K562 (cell line): ENCODE results near the gene DTNB. TPM values are rescaled to one million over a fixed set of nuclear protein-coding genes. Genes with fewer than 3 reads are reported as not detected.

Experiments used
- ATAC-seq: fragments of 200-7000 bp; cut with Tn5 transposase; 3 replicates; pipeline ENCODE4 v1.9.1; 2020; ENCODE audit warnings: moderate library complexity
- BruUV-seq: library from RNA; stranded (reverse); fragments of 400-500 nt; replicated peaks from 2 replicates; lab custom pipeline; 2021; lab: Mats Ljungman, UMichigan
- CTCF ChIA-PET: fragments of 300-600 bp; formaldehyde crosslinking; extraction: SDS; loops from one replicate; lab custom pipeline; 2021; ENCODE audit warnings: low intra/inter-chr PET ratio; lab: Yijun Ruan, JAX
- POLR2A ChIA-PET: fragments of 300-600, 350-650 bp; sonication (Branson Sonifier 250); formaldehyde crosslinking; extraction: SDS; loops from one replicate; lab custom pipeline; 2021; ENCODE audit warnings: antibody characterized with exemption, inconsistent platforms; lab: Yijun Ruan, JAX
- DNase-seq, 4 experiments: peaks; one replicate each; pipeline versions ENCODE4 v3.0.0 to v3.0.0-alpha.2; 2011 to 2018; ENCODE audit warnings: low spot score in 3 of 4, mixed read lengths in 3 of 4; ENCODE audit errors: extremely low read depth in 1 of 4
- FAIRE-seq: peaks from 2 replicates; lab custom pipeline; 2011; peaks lifted over from hg19 to GRCh38; lab: Jason Lieb, UNC
- H2AFZ ChIP-seq: 2 replicates; pipeline ENCODE4 v1.6.0; 2011; ENCODE audit warnings: low read depth, low read length, control low read depth, inconsistent platforms
- H3K27ac ChIP-seq: fragments of 200-600 bp; 3 replicates; pipeline ENCODE4 v1.8.0; 2011; ENCODE audit warnings: low read depth, mild to moderate bottlenecking, control low read depth, inconsistent platforms, low read length, moderate library complexity, mixed read lengths; ENCODE audit errors: extremely low read depth
- H3K27me3 ChIP-seq, 2 experiments: fragments of 300-600 bp in 1 of 2; 2 replicates in 1 of 2; 3 replicates in 1 of 2; pipeline versions ENCODE4 v1.6.0 to v1.8.0; 2011; ENCODE audit warnings: inconsistent platforms in 2 of 2, low read length in 2 of 2, mild to moderate bottlenecking in 1 of 2, mixed read lengths in 1 of 2, moderate library complexity in 1 of 2; ENCODE audit not compliant: control insufficient read depth in 2 of 2, insufficient read depth in 2 of 2
- H3K36me3 ChIP-seq: fragments of 300-600 bp; 3 replicates; pipeline ENCODE4 v1.8.0; 2011; ENCODE audit warnings: mild to moderate bottlenecking, low read length, inconsistent platforms; ENCODE audit not compliant: control insufficient read depth, insufficient read depth
- H3K4me1 ChIP-seq, 2 experiments: fragments of 200-600 bp in 1 of 2; replicated peaks in 1 of 2; 2 replicates in 1 of 2; 3 replicates in 1 of 2; pipeline versions ENCODE4 v1.5.1 to v1.8.0; 2011; ENCODE audit warnings: inconsistent platforms in 2 of 2, low read length in 2 of 2, mild to moderate bottlenecking in 1 of 2, mixed read lengths in 1 of 2, moderate library complexity in 1 of 2; ENCODE audit not compliant: control insufficient read depth in 2 of 2, insufficient read depth in 2 of 2
- H3K4me2 ChIP-seq: 2 replicates; pipeline ENCODE4 v1.6.1; 2011; ENCODE audit warnings: low read length, control low read depth, inconsistent platforms, mixed read lengths; ENCODE audit not compliant: insufficient read depth
- H3K4me3 ChIP-seq: fragments of 200-600 bp; sonication (generic), shearing (Covaris generic); 2 replicates; pipeline ENCODE4 v1.5.1; 2016; ENCODE audit warnings: control low read depth, inconsistent platforms
- H3K79me2 ChIP-seq: fragments of 200-600 bp; 3 replicates; pipeline ENCODE4 v1.8.0; 2011; ENCODE audit warnings: low read length, inconsistent platforms; ENCODE audit not compliant: control insufficient read depth, insufficient read depth
- H3K9ac ChIP-seq, 2 experiments: 2 replicates each; pipeline versions ENCODE4 v1.6.0 to v1.6.1; 2011; ENCODE audit warnings: low read depth in 2 of 2, low read length in 2 of 2, control low read depth in 1 of 2, inconsistent platforms in 1 of 2, mild to moderate bottlenecking in 1 of 2, mixed read lengths in 1 of 2; ENCODE audit not compliant: insufficient read depth in 1 of 2
- H3K9me1 ChIP-seq: one replicate; pipeline ENCODE4 v1.6.0; 2011; ENCODE audit warnings: inconsistent platforms, mild to moderate bottlenecking, low read length, moderate library complexity; ENCODE audit not compliant: control insufficient read depth, insufficient read depth
- H3K9me3 ChIP-seq: replicated peaks from 2 replicates; pipeline ENCODE4 v1.5.1; 2011; ENCODE audit warnings: low read depth, low read length, inconsistent platforms; ENCODE audit not compliant: control insufficient read depth, insufficient read depth
- H4K20me1 ChIP-seq: replicated peaks from 2 replicates; pipeline ENCODE4 v1.6.1; 2011; ENCODE audit warnings: low read length, inconsistent platforms, mixed read lengths; ENCODE audit not compliant: control insufficient read depth, insufficient read depth
- GABPA ChIP-seq: fragments of 200-800 bp; sonication (Bioruptor generic); conservative IDR thresholded peaks from 2 replicates; pipeline ENCODE4 v1.6.1; 2016; ENCODE audit warnings: low read depth, missing genetic modification characterization, missing compliant biosample characterization
- HBP1 ChIP-seq: fragments of 450-650 bp; formaldehyde crosslinking; IDR thresholded peaks from 2 replicates; pipeline ENCODE4 v1.4.0; 2022; ENCODE audit warnings: missing genetic modification characterization
- IRF1 ChIP-seq: sonication (generic); formaldehyde crosslinking; IDR thresholded peaks from 2 replicates; pipeline ENCODE4 v1.8.0; 2022; ENCODE audit warnings: missing genetic modification reagents, mild to moderate bottlenecking, borderline replicate concordance
- KLF1 ChIP-seq: fragments of 450-650 bp; IDR thresholded peaks from 2 replicates; pipeline ENCODE4 v1.6.1; 2016; ENCODE audit warnings: missing genetic modification characterization, missing compliant biosample characterization
- MEF2A ChIP-seq: IDR thresholded peaks from 2 replicates; pipeline ENCODE4 v1.6.1; 2011; ENCODE audit warnings: low read depth, mild to moderate bottlenecking, low read length, moderate library complexity; ENCODE audit not compliant: control insufficient read depth
- PHF21A ChIP-seq: fragments of 450-650 bp; IDR thresholded peaks from 2 replicates; pipeline ENCODE4 v1.6.1; 2017; ENCODE audit warnings: low read depth, borderline replicate concordance
- POU5F1 ChIP-seq: fragments of 150-350 bp; IDR thresholded peaks from 2 replicates; pipeline ENCODE4 v1.6.1; 2014; ENCODE audit warnings: borderline replicate concordance, low read length, low read depth, mild to moderate bottlenecking; ENCODE audit not compliant: partially characterized antibody
- PURB ChIP-seq: sonication (generic); formaldehyde crosslinking; IDR thresholded peaks from 2 replicates; pipeline ENCODE4 v1.9.0; 2021; ENCODE audit warnings: low read depth, mild to moderate bottlenecking, missing genetic modification reagents
- RAD51 ChIP-seq: fragments of 450-650 bp; IDR thresholded peaks from 2 replicates; pipeline ENCODE4 v1.7.1; 2016; ENCODE audit warnings: low read depth, mild to moderate bottlenecking, borderline replicate concordance
- SMAD1 ChIP-seq: fragments of 150-350 bp; IDR thresholded peaks from 2 replicates; pipeline ENCODE4 v1.6.1; 2014; ENCODE audit warnings: low read length, low read depth; ENCODE audit not compliant: partially characterized antibody
- TCF7L2 ChIP-seq: fragments of 150-350 bp; IDR thresholded peaks from 2 replicates; pipeline ENCODE4 v1.6.1; 2016; ENCODE audit warnings: low read depth, mild to moderate bottlenecking, low read length, moderate library complexity
- ZNF282 ChIP-seq: sonication (generic); formaldehyde crosslinking; IDR thresholded peaks from 2 replicates; pipeline ENCODE4 v1.8.1; 2023; ENCODE audit warnings: missing genetic modification reagents
- ZNF316 ChIP-seq: fragments of 450-650 bp; IDR thresholded peaks from 2 replicates; pipeline ENCODE4 v1.6.1; 2016
- WGBS: fragments of 100-300 bp; shearing (Covaris generic); methylation state at CpG from one replicate; pipeline ENCODE4 v1.1.6; 2016; ENCODE audit warnings: low coverage, mixed read lengths; ENCODE audit not compliant: insufficient coverage; ENCODE audit errors: missing lambda C conversion rate; 5-methylcytosine and 5-hydroxymethylcytosine counted together
- in situ Hi-C: fragments of 300-500 bp; cut with MboI; formaldehyde crosslinking; loops from 4 replicates; pipeline ENCODE4 v1.15.0; 2018; ENCODE audit warnings: inconsistent platforms, mixed read lengths
- intact Hi-C: fragments of 100-400 bp; cut with micrococcal nuclease; formaldehyde crosslinking; loops from 2 replicates; pipeline ENCODE4 v1.14.2; 2022
- polyA plus RNA-seq, 8 experiments: library from polyadenylated mRNA; depleted of rRNA in 4 of 8; stranded (reverse) in 5 of 8; unstranded in 3 of 8; fragments of >200 nt; fragmentation: Nextera tagmentation in 2 of 8; fragmentation: Illumina TruSeq in 1 of 8; extraction: Ambion mirVana in 2 of 8; extraction: Trizol in 1 of 8; gene quantifications; 2 replicates each; pipeline versions ENCODE4 v1.2.1 to v1.2.3, GENCODE V29; 2011 to 2014; ENCODE audit warnings: inconsistent platforms in 1 of 8, missing spikeins in 1 of 8
- total RNA-seq, 7 experiments: library from RNA; depleted of rRNA in 6 of 7; stranded (reverse); fragments of >200 nt in 6 of 7; fragmentation: Illumina TruSeq in 2 of 7; extraction: Trizol in 2 of 7; gene quantifications; 2 replicates each; pipeline versions ENCODE4 v1.2.1 to v1.2.3, GENCODE V29; 2011 to 2021; ENCODE audit warnings: low replicate concordance in 1 of 7
- TF ChIP-seq, protein P1 (sequence below): fragments of 250-450 bp; sonication (Bioruptor Pico); IDR thresholded peaks from 2 replicates; pipeline ENCODE4 v1.5.0; 2022; ENCODE audit warnings: mild to moderate bottlenecking
- TF ChIP-seq, protein P2 (sequence below), 2 experiments: fragments of 450-650 bp; IDR thresholded peaks; 2 replicates each; pipeline ENCODE4 v1.6.1; 2018; ENCODE audit warnings: mild to moderate bottlenecking in 2 of 2, low read depth in 1 of 2; ENCODE audit not compliant: partially characterized antibody in 2 of 2

DTNB gene
- total and polyA plus RNA-seq, 9 of the 15 experiments (the other 6 are each of a cell fraction or from before 2014, with no cell fraction given) = 0.18 to 2.0 (median 0.77) TPM; not detected in 2

DNA sequence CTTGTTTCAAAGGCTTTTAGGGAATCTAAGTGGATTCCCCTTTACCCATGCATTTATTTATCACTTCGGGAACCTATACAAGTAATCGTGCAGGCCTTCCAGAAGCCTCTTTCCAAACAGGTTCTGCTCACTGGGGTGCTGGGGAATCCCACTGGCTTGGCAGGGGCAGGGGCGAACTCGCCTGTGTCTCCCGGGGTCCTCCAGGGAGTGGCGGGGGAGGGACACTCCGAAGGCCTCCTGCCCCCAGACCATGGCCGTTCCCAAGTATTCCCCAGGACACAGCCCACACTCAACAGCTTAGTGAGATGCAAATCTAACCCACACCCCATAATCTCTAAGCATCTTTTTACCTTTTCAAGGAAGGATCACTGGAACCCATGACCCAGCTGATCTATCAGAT lies 338.2 kb downstream of the DTNB start:
- FAIRE-seq = no peak
- in situ Hi-C loops = no loop called here
- TF ChIP-seq, protein P1, sequence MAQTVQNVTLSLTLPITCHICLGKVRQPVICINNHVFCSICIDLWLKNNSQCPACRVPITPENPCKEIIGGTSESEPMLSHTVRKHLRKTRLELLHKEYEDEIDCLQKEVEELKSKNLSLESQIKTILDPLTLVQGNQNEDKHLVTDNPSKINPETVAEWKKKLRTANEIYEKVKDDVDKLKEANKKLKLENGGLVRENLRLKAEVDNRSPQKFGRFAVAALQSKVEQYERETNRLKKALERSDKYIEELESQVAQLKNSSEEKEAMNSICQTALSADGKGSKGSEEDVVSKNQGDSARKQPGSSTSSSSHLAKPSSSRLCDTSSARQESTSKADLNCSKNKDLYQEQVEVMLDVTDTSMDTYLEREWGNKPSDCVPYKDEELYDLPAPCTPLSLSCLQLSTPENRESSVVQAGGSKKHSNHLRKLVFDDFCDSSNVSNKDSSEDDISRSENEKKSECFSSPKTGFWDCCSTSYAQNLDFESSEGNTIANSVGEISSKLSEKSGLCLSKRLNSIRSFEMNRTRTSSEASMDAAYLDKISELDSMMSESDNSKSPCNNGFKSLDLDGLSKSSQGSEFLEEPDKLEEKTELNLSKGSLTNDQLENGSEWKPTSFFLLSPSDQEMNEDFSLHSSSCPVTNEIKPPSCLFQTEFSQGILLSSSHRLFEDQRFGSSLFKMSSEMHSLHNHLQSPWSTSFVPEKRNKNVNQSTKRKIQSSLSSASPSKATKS (CRISPR knock-in tag) = no peak
- no peak for TF ChIP-seq GABPA
- TF ChIP-seq HBP1 (CRISPR knock-in tag) = no peak
- no peak for TF ChIP-seq ZNF282 (CRISPR knock-in tag)
- TF ChIP-seq ZNF316 = no peak
- no peak for TF ChIP-seq PURB
- TF ChIP-seq TCF7L2 = no peak
- TF ChIP-seq, protein P2, sequence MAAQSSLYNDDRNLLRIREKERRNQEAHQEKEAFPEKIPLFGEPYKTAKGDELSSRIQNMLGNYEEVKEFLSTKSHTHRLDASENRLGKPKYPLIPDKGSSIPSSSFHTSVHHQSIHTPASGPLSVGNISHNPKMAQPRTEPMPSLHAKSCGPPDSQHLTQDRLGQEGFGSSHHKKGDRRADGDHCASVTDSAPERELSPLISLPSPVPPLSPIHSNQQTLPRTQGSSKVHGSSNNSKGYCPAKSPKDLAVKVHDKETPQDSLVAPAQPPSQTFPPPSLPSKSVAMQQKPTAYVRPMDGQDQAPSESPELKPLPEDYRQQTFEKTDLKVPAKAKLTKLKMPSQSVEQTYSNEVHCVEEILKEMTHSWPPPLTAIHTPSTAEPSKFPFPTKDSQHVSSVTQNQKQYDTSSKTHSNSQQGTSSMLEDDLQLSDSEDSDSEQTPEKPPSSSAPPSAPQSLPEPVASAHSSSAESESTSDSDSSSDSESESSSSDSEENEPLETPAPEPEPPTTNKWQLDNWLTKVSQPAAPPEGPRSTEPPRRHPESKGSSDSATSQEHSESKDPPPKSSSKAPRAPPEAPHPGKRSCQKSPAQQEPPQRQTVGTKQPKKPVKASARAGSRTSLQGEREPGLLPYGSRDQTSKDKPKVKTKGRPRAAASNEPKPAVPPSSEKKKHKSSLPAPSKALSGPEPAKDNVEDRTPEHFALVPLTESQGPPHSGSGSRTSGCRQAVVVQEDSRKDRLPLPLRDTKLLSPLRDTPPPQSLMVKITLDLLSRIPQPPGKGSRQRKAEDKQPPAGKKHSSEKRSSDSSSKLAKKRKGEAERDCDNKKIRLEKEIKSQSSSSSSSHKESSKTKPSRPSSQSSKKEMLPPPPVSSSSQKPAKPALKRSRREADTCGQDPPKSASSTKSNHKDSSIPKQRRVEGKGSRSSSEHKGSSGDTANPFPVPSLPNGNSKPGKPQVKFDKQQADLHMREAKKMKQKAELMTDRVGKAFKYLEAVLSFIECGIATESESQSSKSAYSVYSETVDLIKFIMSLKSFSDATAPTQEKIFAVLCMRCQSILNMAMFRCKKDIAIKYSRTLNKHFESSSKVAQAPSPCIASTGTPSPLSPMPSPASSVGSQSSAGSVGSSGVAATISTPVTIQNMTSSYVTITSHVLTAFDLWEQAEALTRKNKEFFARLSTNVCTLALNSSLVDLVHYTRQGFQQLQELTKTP (IDR thresholded peaks at IDR 0.05; ENCODE audit: low read depth in 1 of 2, partially characterized antibody in 2 of 2) = no peak
- no peak for TF ChIP-seq MEF2A
- TF ChIP-seq IRF1 (CRISPR knock-in tag) = no peak
- TF ChIP-seq POU5F1 = no peak
- no peak for TF ChIP-seq SMAD1
- TF ChIP-seq RAD51 = no peak
- no peak for TF ChIP-seq PHF21A
- no peak for TF ChIP-seq KLF1

More for the DNA sequence above, 338.2 kb downstream of the DTNB start:
- DNase-seq = no peak
- peaks cover 54 to 84% of the 10 kb centered on the region in 2 experiments for H3K27me3 ChIP-seq
- ChIA-PET POLR2A (no interaction called here), CTCF (no interaction called here)
- no TSS peak for BruUV-seq
- no peak overlapping the region for H3K4me2 ChIP-seq
- H3K9me1 ChIP-seq = peaks cover 3% of the 10 kb centered on the region
- 2% methylated on average over 8 of the region's 8 CpGs for WGBS
- no peak for ATAC-seq
- peaks cover 0 to 10% of the 10 kb centered on the region in 2 experiments; a peak in 2 of 5 replicates for H3K4me1 ChIP-seq
- peaks cover 53% of the 10 kb centered on the region for H4K20me1 ChIP-seq
- intact Hi-C loops = no loop called here
- H3K27ac ChIP-seq = no peak overlapping the region
- no peak overlapping the region for H2AFZ ChIP-seq
- H3K4me3 ChIP-seq = no peak overlapping the region
- no peaks in the 10 kb centered on the region for H3K36me3 ChIP-seq
- H3K9ac ChIP-seq = no peak overlapping the region
- no peaks in the 10 kb centered on the region for H3K79me2 ChIP-seq
- no peaks in the 10 kb centered on the region for H3K9me3 ChIP-seq
